Activated CD4-positive, alpha-beta memory T cell treated with anti-CD3 and anti-CD28 coated beads for 36 hours (primary cell): ENCODE results near the gene VTI1A. TPM values are rescaled to one million over a fixed set of nuclear protein-coding genes. Genes with fewer than 3 reads are reported as not detected.
"Not testable (repeated sequence)": the region's sequence is repeated elsewhere in the genome, so short reads cannot be mapped to it uniquely, and the experiment has no call there.

ENCODE experiments used
- CTCF ChIA-PET: fragments of 350-600 bp; sonication (Branson Sonifier 250); formaldehyde crosslinking; loops from one replicate; lab custom pipeline; 2021; ENCODE audit warnings: antibody characterized with exemption, inconsistent platforms; lab: Charles Lee
- POLR2A ChIA-PET: fragments of 350-600 bp; sonication (Branson Sonifier 250); formaldehyde crosslinking; loops from one replicate; lab custom pipeline; 2021; ENCODE audit warnings: antibody characterized with exemption; lab: Charles Lee
- DNase-seq: peaks from one replicate; pipeline ENCODE4 v3.0.0-alpha.2; 2020
- H3K27ac Mint-ChIP-seq: one replicate; pipeline ENCODE4 v1.8.0; 2021; ENCODE audit warnings: mixed read lengths
- H3K27me3 Mint-ChIP-seq: one replicate; pipeline ENCODE4 v1.8.0; 2021; ENCODE audit warnings: mixed read lengths
- H3K36me3 Mint-ChIP-seq: one replicate; pipeline ENCODE4 v1.8.0; 2021; ENCODE audit warnings: mixed read lengths
- H3K4me1 Mint-ChIP-seq: one replicate; pipeline ENCODE4 v1.8.0; 2021; ENCODE audit warnings: low read depth, mixed read lengths
- H3K4me3 Mint-ChIP-seq: one replicate; pipeline ENCODE4 v1.8.0; 2021; ENCODE audit warnings: mild to moderate bottlenecking, mixed read lengths
- H3K9me3 Mint-ChIP-seq: one replicate; pipeline ENCODE4 v1.8.0; 2021; ENCODE audit warnings: mixed read lengths
- intact Hi-C: fragments of 100-400 bp; cut with micrococcal nuclease; formaldehyde crosslinking; loops from one replicate; pipeline ENCODE4 v1.15.1; 2023
- total RNA-seq, 2 experiments: library from RNA; stranded (reverse); gene quantifications; one replicate each; pipeline ENCODE4 v1.2.3, GENCODE V29; 2021

VTI1A gene
- total RNA-seq, 2 experiments from 2014 or later = 24.3 to 24.5 TPM

- peaks cover 35% of the 10 kb centered on the region for H3K4me1 Mint-ChIP-seq
- no peak overlapping the region for H3K4me3 Mint-ChIP-seq
- no peak for DNase-seq
- intact Hi-C loops = no loop called here
- ChIA-PET POLR2A (no interaction called here), CTCF (no interaction called here)
- no peak overlapping the region for H3K27ac Mint-ChIP-seq
- peaks cover 2% of the 10 kb centered on the region for H3K27me3 Mint-ChIP-seq
- peaks cover 25% of the 10 kb centered on the region for H3K36me3 Mint-ChIP-seq
- no peaks in the 10 kb centered on the region for H3K9me3 Mint-ChIP-seq
These were observed 81.2 kb downstream of the VTI1A start for GRCh38 chr10:112528235-112528634.

- Mint-ChIP-seq H3K27me3 (peaks cover 2% of the 10 kb centered on the region), H3K9me3 (no peaks in the 10 kb centered on the region), H3K27ac (no peak overlapping the region), H3K36me3 (peaks cover 25% of the 10 kb centered on the region), H3K4me3 (no peak overlapping the region), H3K4me1 (peaks cover 27% of the 10 kb centered on the region)
- POLR2A ChIA-PET = no interaction called here
- no peak for DNase-seq
- intact Hi-C loops = loop anchor here (5.0 to 10.0 kb wide), 2 partner anchors 456 to 1153 kb away; no protein-coding TSS in a partner anchor
- CTCF ChIA-PET = interaction anchor here (0.7 to 0.9 kb wide), 2 partner anchors 85 to 685 kb away, joined by 3 to 4 read pairs; partner anchors contain the start of genes VTI1A and ZDHHC6
These were observed 84.4 kb downstream of the VTI1A start for GRCh38 chr10:112531421-112531820.

GRCh38 chr10:112532189-112532588 lies 85.2 kb downstream of the VTI1A start:
- intact Hi-C loops = loop anchor here (1.0 to 10.0 kb wide), 5 partner anchors 13 to 1539 kb away; no protein-coding TSS in a partner anchor
- H3K4me1 Mint-ChIP-seq = peaks cover 27% of the 10 kb centered on the region
- H3K36me3 Mint-ChIP-seq = peaks cover 21% of the 10 kb centered on the region
- ChIA-PET POLR2A (interaction anchor here (0.7 kb wide), 1 partner anchor 13 kb away, joined by 4 read pairs; no protein-coding TSS in a partner anchor), CTCF (interaction anchor here (0.9 to 1.5 kb wide), 3 partner anchors 9 to 85 kb away, joined by 3 to 7 read pairs (median 3); partner anchors contain the start of genes VTI1A and ZDHHC6)
- peak; percentile 12 for DNase-seq
- H3K27ac Mint-ChIP-seq = no peak overlapping the region
- peak overlapping the region; percentile 39 for H3K4me3 Mint-ChIP-seq
- H3K9me3 Mint-ChIP-seq = no peaks in the 10 kb centered on the region
- H3K27me3 Mint-ChIP-seq = peaks cover 2% of the 10 kb centered on the region

- no peaks in the 10 kb centered on the region for H3K9me3 Mint-ChIP-seq
- POLR2A ChIA-PET = interaction anchor here (0.7 kb wide), 1 partner anchor 14 kb away, joined by 4 read pairs; no protein-coding TSS in a partner anchor
- CTCF ChIA-PET = interaction anchor here (1.1 to 1.5 kb wide), 2 partner anchors 10 to 61 kb away, joined by 3 to 7 read pairs; no protein-coding TSS in a partner anchor
These were observed 85.9 kb downstream of the VTI1A start for GRCh38 chr10:112532956-112533355.

GRCh38 chr10:112533916-112534315 lies 86.9 kb downstream of the VTI1A start:
- no peak overlapping the region for H3K4me3 Mint-ChIP-seq
- no peak for DNase-seq
- ChIA-PET POLR2A (no interaction called here), CTCF (no interaction called here)
- H3K36me3 Mint-ChIP-seq = peaks cover 23% of the 10 kb centered on the region
- peaks cover 2% of the 10 kb centered on the region for H3K27me3 Mint-ChIP-seq
- H3K9me3 Mint-ChIP-seq = no peaks in the 10 kb centered on the region
- no peak overlapping the region for H3K27ac Mint-ChIP-seq
- intact Hi-C loops = loop anchor here (2.0 to 10.0 kb wide), 3 partner anchors 453 to 1541 kb away; no protein-coding TSS in a partner anchor
- H3K4me1 Mint-ChIP-seq = peaks cover 27% of the 10 kb centered on the region

More at GRCh38 chr10:112532956-112533355, 85.9 kb downstream of the VTI1A start:
- DNase-seq = no peak
- H3K36me3 Mint-ChIP-seq = peaks cover 23% of the 10 kb centered on the region
- intact Hi-C loops = loop anchor here (1.0 to 10.0 kb wide), 5 partner anchors 14 to 1540 kb away; no protein-coding TSS in a partner anchor
- no peak overlapping the region for H3K27ac Mint-ChIP-seq
- H3K4me1 Mint-ChIP-seq = peaks cover 27% of the 10 kb centered on the region
- peaks cover 2% of the 10 kb centered on the region for H3K27me3 Mint-ChIP-seq
- no peak overlapping the region for H3K4me3 Mint-ChIP-seq

GRCh38 chr10:112535531-112535951 lies 88.5 kb downstream of the VTI1A start:
- POLR2A ChIA-PET = no interaction called here
- CTCF ChIA-PET = interaction anchor here (1.3 kb wide), 1 partner anchor 63 kb away, joined by 4 read pairs; no protein-coding TSS in a partner anchor
- no peak for DNase-seq
- no peak overlapping the region for H3K27ac Mint-ChIP-seq
- H3K27me3 Mint-ChIP-seq = peaks cover 2% of the 10 kb centered on the region
- H3K36me3 Mint-ChIP-seq = peaks cover 31% of the 10 kb centered on the region
- peaks cover 26% of the 10 kb centered on the region for H3K4me1 Mint-ChIP-seq
- H3K9me3 Mint-ChIP-seq = no peaks in the 10 kb centered on the region
- intact Hi-C loops = loop anchor here (10.0 kb wide), 1 partner anchor 1149 kb away; no protein-coding TSS in a partner anchor
- H3K4me3 Mint-ChIP-seq = no peak overlapping the region

- H3K9me3 Mint-ChIP-seq = no peaks in the 10 kb centered on the region
- no peak overlapping the region for H3K27ac Mint-ChIP-seq
- peaks cover 15% of the 10 kb centered on the region for H3K4me1 Mint-ChIP-seq
- ChIA-PET CTCF (interaction anchor here (1.3 kb wide), 1 partner anchor 65 kb away, joined by 4 read pairs; no protein-coding TSS in a partner anchor), POLR2A (no interaction called here)
- DNase-seq = no peak
- H3K27me3 Mint-ChIP-seq = peaks cover 2% of the 10 kb centered on the region
- intact Hi-C loops = loop anchor here (10.0 kb wide), 1 partner anchor 1148 kb away; no protein-coding TSS in a partner anchor
- no peak overlapping the region for H3K4me3 Mint-ChIP-seq
- peaks cover 31% of the 10 kb centered on the region for H3K36me3 Mint-ChIP-seq
These were observed 89.6 kb downstream of the VTI1A start for GRCh38 chr10:112536663-112537062.

- Mint-ChIP-seq H3K36me3 (peaks cover 43% of the 10 kb centered on the region), H3K4me3 (no peak overlapping the region), H3K27me3 (peaks cover under 1% of the 10 kb centered on the region), H3K27ac (no peak overlapping the region), H3K4me1 (peaks cover 7% of the 10 kb centered on the region), H3K9me3 (peaks cover 7% of the 10 kb centered on the region)
- intact Hi-C loops = loop anchor here (10.0 kb wide), 1 partner anchor 1147 kb away; no protein-coding TSS in a partner anchor
- DNase-seq = no peak
- CTCF ChIA-PET = no interaction called here
- POLR2A ChIA-PET = no interaction called here
These were observed 91.2 kb downstream of the VTI1A start for GRCh38 chr10:112538168-112538567.

GRCh38 chr10:112539340-112539739 lies 92.3 kb downstream of the VTI1A start:
- Mint-ChIP-seq H3K27ac (no peak overlapping the region), H3K4me3 (no peak overlapping the region), H3K36me3 (peaks cover 50% of the 10 kb centered on the region), H3K4me1 (peaks cover 7% of the 10 kb centered on the region), H3K9me3 (peaks cover 9% of the 10 kb centered on the region), H3K27me3 (no peaks in the 10 kb centered on the region)
- intact Hi-C loops = loop anchor here (10.0 kb wide), 1 partner anchor 1145 kb away; no protein-coding TSS in a partner anchor
- CTCF ChIA-PET = no interaction called here
- no peak for DNase-seq
- POLR2A ChIA-PET = no interaction called here

- peaks cover 52% of the 10 kb centered on the region for H3K36me3 Mint-ChIP-seq
- H3K27me3 Mint-ChIP-seq, H3K9me3 Mint-ChIP-seq, intact Hi-C loops, H3K4me1 Mint-ChIP-seq, H3K4me3 Mint-ChIP-seq, DNase-seq, CTCF ChIA-PET, POLR2A ChIA-PET, H3K27ac Mint-ChIP-seq: not testable (repeated sequence)
These were observed 95.8 kb downstream of the VTI1A start for GRCh38 chr10:112542823-112543222.

- Mint-ChIP-seq H3K9me3 (peaks cover 9% of the 10 kb centered on the region), H3K36me3 (peaks cover 24% of the 10 kb centered on the region), H3K4me3 (no peak overlapping the region), H3K4me1 (no peaks in the 10 kb centered on the region), H3K27ac (no peak overlapping the region), H3K27me3 (no peaks in the 10 kb centered on the region)
- ChIA-PET POLR2A (no interaction called here), CTCF (no interaction called here)
- intact Hi-C loops = no loop called here
- DNase-seq = no peak
These were observed 99.5 kb downstream of the VTI1A start for GRCh38 chr10:112546474-112546873.

GRCh38 chr10:112548535-112549276 lies 101.7 kb downstream of the VTI1A start:
- POLR2A ChIA-PET = no interaction called here
- CTCF ChIA-PET = no interaction called here
- H3K27ac Mint-ChIP-seq = no peak overlapping the region

More at GRCh38 chr10:112548535-112549276, 101.7 kb downstream of the VTI1A start:
- no peaks in the 10 kb centered on the region for H3K9me3 Mint-ChIP-seq
- H3K4me3 Mint-ChIP-seq = no peak overlapping the region
- intact Hi-C loops = no loop called here
- DNase-seq = no peak
- peaks cover 16% of the 10 kb centered on the region for H3K36me3 Mint-ChIP-seq
- no peaks in the 10 kb centered on the region for H3K27me3 Mint-ChIP-seq
- no peaks in the 10 kb centered on the region for H3K4me1 Mint-ChIP-seq
